Fibroblast of mammary gland (primary cell): ENCODE results near the gene INPP4B.

ENCODE experiments used
- DNase-seq: peaks from one replicate; pipeline ENCODE4 v3.0.0-alpha.2; 2010; ENCODE audit warnings: low read depth
- H3K4me3 ChIP-seq: 2 replicates; pipeline ENCODE4 v1.5.1; 2011; ENCODE audit warnings: low read depth, mild to moderate bottlenecking, low read length, moderate library complexity; ENCODE audit not compliant: control insufficient read depth
- TF ChIP-seq, protein P1 (sequence below): conservative IDR thresholded peaks from 2 replicates; pipeline ENCODE4 v1.5.1; 2011; ENCODE audit warnings: low read depth, low read length, inconsistent platforms; ENCODE audit not compliant: control insufficient read depth, insufficient read depth

The INPP4B gene

DNA sequence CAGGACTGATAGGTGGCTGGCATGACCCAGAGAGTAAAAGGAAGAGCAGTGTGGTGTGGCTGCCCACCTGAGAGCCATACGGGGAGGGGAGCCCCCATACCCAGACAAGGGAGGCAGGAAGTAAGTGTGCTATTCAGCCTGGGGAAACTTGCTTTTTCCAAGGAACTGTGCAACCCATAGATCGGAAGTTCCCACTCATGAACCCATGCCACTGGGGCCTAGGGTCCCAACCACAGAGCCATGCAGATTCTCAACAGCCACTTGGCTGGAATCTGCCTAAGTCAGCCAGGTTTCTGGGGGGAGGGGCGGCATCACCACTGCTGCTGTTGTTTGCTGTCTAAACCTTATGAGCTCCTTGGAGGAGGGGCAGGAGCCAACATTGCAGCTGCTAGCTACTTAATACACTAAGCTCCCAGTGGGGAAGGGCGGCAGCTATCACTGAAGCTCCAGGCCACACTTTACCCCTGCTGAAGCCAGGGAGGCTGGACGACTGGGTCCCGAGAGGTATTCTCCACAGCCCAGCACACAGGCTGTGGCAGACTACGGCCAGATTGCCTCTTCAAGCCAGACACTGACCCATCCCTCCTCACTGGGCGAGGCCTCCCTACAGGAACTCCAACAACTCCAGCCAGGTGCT is 410.4 kb downstream of the INPP4B start:
- H3K4me3 ChIP-seq = no peak overlapping the region
- TF ChIP-seq, protein P1, sequence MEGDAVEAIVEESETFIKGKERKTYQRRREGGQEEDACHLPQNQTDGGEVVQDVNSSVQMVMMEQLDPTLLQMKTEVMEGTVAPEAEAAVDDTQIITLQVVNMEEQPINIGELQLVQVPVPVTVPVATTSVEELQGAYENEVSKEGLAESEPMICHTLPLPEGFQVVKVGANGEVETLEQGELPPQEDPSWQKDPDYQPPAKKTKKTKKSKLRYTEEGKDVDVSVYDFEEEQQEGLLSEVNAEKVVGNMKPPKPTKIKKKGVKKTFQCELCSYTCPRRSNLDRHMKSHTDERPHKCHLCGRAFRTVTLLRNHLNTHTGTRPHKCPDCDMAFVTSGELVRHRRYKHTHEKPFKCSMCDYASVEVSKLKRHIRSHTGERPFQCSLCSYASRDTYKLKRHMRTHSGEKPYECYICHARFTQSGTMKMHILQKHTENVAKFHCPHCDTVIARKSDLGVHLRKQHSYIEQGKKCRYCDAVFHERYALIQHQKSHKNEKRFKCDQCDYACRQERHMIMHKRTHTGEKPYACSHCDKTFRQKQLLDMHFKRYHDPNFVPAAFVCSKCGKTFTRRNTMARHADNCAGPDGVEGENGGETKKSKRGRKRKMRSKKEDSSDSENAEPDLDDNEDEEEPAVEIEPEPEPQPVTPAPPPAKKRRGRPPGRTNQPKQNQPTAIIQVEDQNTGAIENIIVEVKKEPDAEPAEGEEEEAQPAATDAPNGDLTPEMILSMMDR = no peak
- DNase-seq = no peak

DNA sequence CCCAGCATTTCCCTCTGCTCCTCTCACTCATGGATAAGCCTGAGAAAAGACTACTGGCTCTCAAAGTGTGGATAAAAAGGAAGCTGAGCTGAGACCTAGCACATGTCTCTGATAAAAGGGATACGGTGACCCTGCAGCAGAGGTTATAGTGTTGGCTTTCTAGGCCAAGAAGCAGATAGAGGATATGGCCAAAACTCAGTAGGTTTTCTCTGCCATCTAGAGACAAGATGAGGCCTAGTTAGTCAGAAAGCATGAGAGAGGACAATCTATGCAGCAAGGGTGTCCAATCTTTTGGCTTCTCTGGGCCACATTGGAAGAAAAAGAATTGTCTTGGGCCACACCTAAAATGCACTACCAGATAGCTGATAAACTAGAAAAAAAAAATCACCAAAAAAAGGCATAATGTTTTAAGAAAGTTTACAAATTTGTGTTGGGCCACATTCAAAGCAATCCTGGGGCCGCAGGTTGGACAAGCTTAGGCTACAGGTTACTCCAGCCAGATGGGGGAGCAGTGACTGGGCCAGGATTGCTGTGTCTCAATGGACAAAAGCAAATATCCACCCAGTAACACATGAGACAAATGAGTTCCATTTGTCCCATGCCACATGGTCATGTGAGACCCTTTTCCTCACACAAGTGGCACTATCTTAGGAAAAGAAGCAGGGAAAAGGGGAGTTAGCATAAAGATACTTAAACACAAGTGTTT is 411.4 kb downstream of the INPP4B start:
- TF ChIP-seq, protein P1 = no peak
- H3K4me3 ChIP-seq = no peak overlapping the region
- no peak for DNase-seq

DNA sequence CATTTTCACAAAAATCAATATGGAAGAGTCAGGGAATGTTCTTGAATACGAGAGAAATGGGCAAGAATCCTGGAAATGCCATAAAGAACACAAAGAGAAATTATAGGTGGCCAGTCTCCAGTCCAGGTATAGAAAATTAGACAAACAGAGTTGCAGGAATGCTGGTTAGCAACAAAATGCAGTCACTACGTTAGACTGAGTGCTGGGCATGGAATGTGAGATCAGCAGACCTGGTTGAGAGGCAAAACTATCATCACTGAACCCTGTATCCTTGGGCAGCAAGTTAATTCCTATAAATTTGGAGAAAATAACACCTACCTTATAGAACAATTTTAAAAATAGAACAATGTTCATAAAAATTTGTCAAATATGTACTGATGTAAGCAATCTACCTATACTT is 417.4 kb downstream of the INPP4B start:
- no peak overlapping the region for H3K4me3 ChIP-seq
- TF ChIP-seq, protein P1 = no peak
- no peak for DNase-seq

DNA sequence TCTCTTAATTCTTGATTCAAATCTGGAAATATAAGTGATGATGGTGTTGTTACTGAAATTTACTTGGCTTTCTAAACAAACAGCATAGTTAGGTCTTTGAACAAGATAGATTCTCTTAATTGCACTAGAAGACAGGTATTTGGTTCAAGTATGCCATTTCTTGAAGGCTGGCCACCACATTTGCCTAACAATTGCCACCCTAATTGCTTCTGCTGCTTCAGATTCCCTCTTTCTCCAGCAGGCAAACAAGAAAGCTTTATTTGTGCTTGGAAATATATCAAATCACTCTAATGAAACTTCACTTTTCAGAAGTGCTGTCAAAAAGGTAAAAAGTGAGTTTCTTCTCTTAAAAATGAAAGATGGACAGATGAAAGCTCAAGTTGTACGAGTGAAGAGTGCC is 418.6 kb downstream of the INPP4B start:
- DNase-seq = no peak
- TF ChIP-seq, protein P1 = no peak
- no peak overlapping the region for H3K4me3 ChIP-seq

DNA sequence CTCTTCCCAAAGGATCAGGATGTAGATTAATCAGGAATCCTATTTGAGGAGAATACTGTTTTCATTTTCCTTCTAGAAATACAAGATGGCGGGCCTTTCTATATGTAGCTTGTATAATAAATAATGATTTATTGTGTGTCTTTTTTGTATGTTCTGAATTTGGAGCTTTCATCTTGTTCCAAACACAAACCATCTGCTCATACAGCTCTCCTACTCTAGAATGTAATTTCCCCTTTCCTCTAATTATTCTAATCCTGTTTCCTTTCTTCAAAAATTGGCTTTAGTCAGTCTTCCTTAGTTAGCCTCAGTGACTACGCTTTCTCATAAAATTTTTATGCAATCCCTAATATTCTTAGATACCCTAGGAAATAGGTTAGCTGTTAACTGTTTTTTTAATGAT is 422.2 kb downstream of the INPP4B start:
- TF ChIP-seq, protein P1 = no peak
- no peak overlapping the region for H3K4me3 ChIP-seq
- DNase-seq = no peak

DNA sequence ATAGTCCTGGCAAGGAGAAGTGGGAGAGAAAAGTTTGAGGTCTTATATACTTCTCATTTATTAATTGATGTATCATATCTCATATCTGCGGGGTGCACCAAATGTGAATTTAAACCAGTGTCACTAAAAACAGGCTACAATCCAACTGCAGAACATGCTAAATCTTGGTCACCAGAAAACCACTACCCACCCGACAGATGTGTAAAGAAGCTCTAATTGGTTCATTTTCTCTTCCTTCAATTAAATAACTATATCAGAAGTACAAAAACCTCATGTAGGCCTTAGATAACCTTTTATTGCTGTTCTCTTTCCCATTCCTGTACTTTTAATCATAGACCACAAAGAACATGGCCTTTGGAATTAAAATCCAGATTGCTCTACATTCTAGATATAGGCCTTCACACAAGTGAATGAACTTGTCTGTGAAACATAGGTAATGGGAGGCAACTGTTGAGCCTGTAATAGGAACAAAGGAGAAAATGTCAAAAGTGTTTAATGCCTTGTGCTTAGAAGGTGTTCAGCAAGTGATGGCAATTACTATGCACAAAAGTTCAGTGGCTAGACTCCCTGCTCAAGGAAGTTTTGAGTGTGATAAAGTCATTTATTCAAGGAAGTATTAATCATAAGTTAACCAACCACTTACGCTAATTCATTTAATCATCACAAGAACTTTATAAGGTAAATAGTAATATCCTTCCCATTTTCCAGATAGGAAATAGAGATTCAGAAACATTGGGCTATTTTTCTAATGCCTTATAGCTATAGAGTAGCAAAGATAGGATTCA is 425.6 kb downstream of the INPP4B start:
- TF ChIP-seq, protein P1 = no peak
- DNase-seq = no peak
- no peak overlapping the region for H3K4me3 ChIP-seq
